Glutamatergic neuron (in vitro differentiated cells): ENCODE results near the gene CKAP2L. TPM values are rescaled to one million over a fixed set of nuclear protein-coding genes. Genes with fewer than 3 reads are reported as not detected.

Experiments
- DNase-seq: peaks from one replicate; pipeline ENCODE4 v3.0.0; 2022
- H3K27ac Mint-ChIP-seq: one replicate; pipeline ENCODE4 v1.8.0; 2020; ENCODE audit warnings: mild to moderate bottlenecking, mixed read lengths, inconsistent platforms; ENCODE audit not compliant: unreplicated experiment
- H3K27me3 Mint-ChIP-seq: one replicate; pipeline ENCODE4 v1.8.0; 2020; ENCODE audit warnings: mild to moderate bottlenecking, moderate library complexity, mixed read lengths, inconsistent platforms; ENCODE audit not compliant: unreplicated experiment
- H3K36me3 Mint-ChIP-seq: one replicate; pipeline ENCODE4 v1.8.0; 2020; ENCODE audit warnings: mild to moderate bottlenecking, mixed read lengths, inconsistent platforms; ENCODE audit not compliant: unreplicated experiment
- H3K4me1 Mint-ChIP-seq: one replicate; pipeline ENCODE4 v1.8.0; 2020; ENCODE audit warnings: mild to moderate bottlenecking, low read depth, mixed read lengths, inconsistent platforms; ENCODE audit not compliant: unreplicated experiment
- H3K4me3 Mint-ChIP-seq: one replicate; pipeline ENCODE4 v1.8.0; 2020; ENCODE audit warnings: mild to moderate bottlenecking, mixed read lengths, inconsistent platforms; ENCODE audit not compliant: unreplicated experiment
- H3K9me3 Mint-ChIP-seq: one replicate; pipeline ENCODE4 v1.8.0; 2020; ENCODE audit warnings: mild to moderate bottlenecking, moderate library complexity, mixed read lengths, inconsistent platforms; ENCODE audit not compliant: unreplicated experiment
- CTCF ChIP-seq: fragments of 200-600 bp; sonication (generic); IDR thresholded peaks from one replicate; pipeline ENCODE4 v1.5.0; 2021; ENCODE audit not compliant: partially characterized antibody, unreplicated experiment
- total RNA-seq: library from RNA; stranded (reverse); fragmentation: NEBNext Ultra II Directional; extraction: Animal tissue kit (Norgen Biotek cat#: 25700); gene quantifications from one replicate; pipeline ENCODE4 v1.2.1, GENCODE V29; 2021; ENCODE audit not compliant: unreplicated experiment

CKAP2L gene
- total RNA-seq, 1 donor from 2014 or later: 3.3 TPM

- H3K27me3 Mint-ChIP-seq: peaks cover 2% of the 10 kb centered on the region
Measured at GRCh38 chr2:112779598-112779997, 15.2 kb upstream of the CKAP2L start.

GRCh38 chr2:112777036-112777435 lies 12.6 kb upstream of the CKAP2L start:
- TF ChIP-seq CTCF: no peak
- Mint-ChIP-seq H3K4me3 (no peak overlapping the region), H3K36me3 (no peaks in the 10 kb centered on the region), H3K27ac (no peak overlapping the region), H3K27me3 (peaks cover 2% of the 10 kb centered on the region), H3K4me1 (no peaks in the 10 kb centered on the region), H3K9me3 (no peaks in the 10 kb centered on the region)
- DNase-seq: no peak

More at GRCh38 chr2:112779598-112779997, 15.2 kb upstream of the CKAP2L start:
- Mint-ChIP-seq H3K4me1 (no peaks in the 10 kb centered on the region), H3K4me3 (no peak overlapping the region), H3K9me3 (no peaks in the 10 kb centered on the region), H3K27ac (no peak overlapping the region), H3K36me3 (no peaks in the 10 kb centered on the region)
- TF ChIP-seq CTCF: no peak
- no peak for DNase-seq

DNA sequence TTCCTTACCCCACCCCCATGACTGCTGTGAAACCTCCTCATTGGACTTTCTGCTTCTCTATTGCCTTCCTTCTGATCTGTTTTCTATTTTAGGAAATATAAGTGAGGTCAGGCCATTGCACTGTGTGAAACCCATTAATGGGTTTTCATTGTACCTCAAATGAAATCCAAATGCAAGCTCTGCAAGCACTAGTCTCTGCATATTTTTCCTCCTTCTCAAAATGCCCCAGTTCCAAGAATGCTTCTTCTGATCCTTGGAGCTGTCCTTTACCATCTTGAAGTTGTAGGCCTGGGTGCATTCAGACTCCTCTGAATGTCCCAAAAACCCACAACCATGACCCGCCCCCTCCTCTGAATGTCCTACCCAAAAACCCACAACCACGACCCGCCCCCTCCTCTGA lies 11.7 kb upstream of the CKAP2L start:
- H3K4me3 Mint-ChIP-seq: no peak overlapping the region
- no peaks in the 10 kb centered on the region for H3K36me3 Mint-ChIP-seq
- TF ChIP-seq CTCF: no peak
- no peaks in the 10 kb centered on the region for H3K4me1 Mint-ChIP-seq
- H3K27ac Mint-ChIP-seq: no peak overlapping the region
- H3K27me3 Mint-ChIP-seq: peaks cover 2% of the 10 kb centered on the region
- no peak for DNase-seq
- no peaks in the 10 kb centered on the region for H3K9me3 Mint-ChIP-seq

GRCh38 chr2:112774536-112775285 lies 10.3 kb upstream of the CKAP2L start:
- TF ChIP-seq CTCF: no peak
- Mint-ChIP-seq H3K4me3 (no peak overlapping the region), H3K36me3 (no peaks in the 10 kb centered on the region), H3K27me3 (peaks cover 2% of the 10 kb centered on the region), H3K4me1 (no peaks in the 10 kb centered on the region), H3K9me3 (no peaks in the 10 kb centered on the region), H3K27ac (no peak overlapping the region)
- DNase-seq: no peak

GRCh38 chr2:112773556-112773955 lies 9.1 kb upstream of the CKAP2L start:
- Mint-ChIP-seq H3K27ac (no peak overlapping the region), H3K27me3 (peaks cover 2% of the 10 kb centered on the region), H3K4me1 (no peaks in the 10 kb centered on the region), H3K9me3 (no peaks in the 10 kb centered on the region), H3K4me3 (no peak overlapping the region), H3K36me3 (no peaks in the 10 kb centered on the region)
- no peak for DNase-seq
- no peak for TF ChIP-seq CTCF
